Liver (tissue), 3 donors: Measurements from ENCODE around the gene RNU1-4.
"Not testable (repeated sequence)": the region's sequence is repeated elsewhere in the genome, so short reads cannot be mapped to it uniquely, and the experiment has no call there.

Source experiments
- EGR1 ChIP-seq, 2 donors: IDR thresholded peaks; 2 replicates each; pipeline ENCODE4 v1.6.1; 2016 to 2018; ENCODE audit warnings: antibody characterized with exemption in 2 of 2, low read depth in 2 of 2
- JUND ChIP-seq, 2 donors: IDR thresholded peaks; 2 replicates each; pipeline ENCODE4 v1.6.1; 2016; ENCODE audit warnings: antibody characterized with exemption in 2 of 2
- SP1 ChIP-seq: IDR thresholded peaks from 2 replicates; pipeline ENCODE4 v1.6.1; 2018; ENCODE audit warnings: antibody characterized with exemption, mild to moderate bottlenecking
- YY1 ChIP-seq: IDR thresholded peaks from 2 replicates; pipeline ENCODE4 v1.6.1; 2016; ENCODE audit warnings: antibody characterized with exemption, mild to moderate bottlenecking
- TF ChIP-seq, protein P1 (sequence below): fragments of 150-350 bp; IDR thresholded peaks from 2 replicates; pipeline ENCODE4 v1.5.1; 2017; ENCODE audit warnings: improper control_type of control experiment, low read depth, low read length; ENCODE audit not compliant: missing input control
- TF ChIP-seq, protein P2 (sequence below): IDR thresholded peaks from 2 replicates; pipeline ENCODE4 v1.6.1; 2016; ENCODE audit warnings: antibody characterized with exemption
- TF ChIP-seq, protein P3 (sequence below): IDR thresholded peaks from 2 replicates; pipeline ENCODE4 v1.6.1; 2016; ENCODE audit warnings: antibody characterized with exemption
- TF ChIP-seq, protein P4 (sequence below): IDR thresholded peaks from 2 replicates; pipeline ENCODE4 v1.6.1; 2016; ENCODE audit warnings: antibody characterized with exemption
- donor health status: healthy.
- donor health status: healthy.

DNA sequence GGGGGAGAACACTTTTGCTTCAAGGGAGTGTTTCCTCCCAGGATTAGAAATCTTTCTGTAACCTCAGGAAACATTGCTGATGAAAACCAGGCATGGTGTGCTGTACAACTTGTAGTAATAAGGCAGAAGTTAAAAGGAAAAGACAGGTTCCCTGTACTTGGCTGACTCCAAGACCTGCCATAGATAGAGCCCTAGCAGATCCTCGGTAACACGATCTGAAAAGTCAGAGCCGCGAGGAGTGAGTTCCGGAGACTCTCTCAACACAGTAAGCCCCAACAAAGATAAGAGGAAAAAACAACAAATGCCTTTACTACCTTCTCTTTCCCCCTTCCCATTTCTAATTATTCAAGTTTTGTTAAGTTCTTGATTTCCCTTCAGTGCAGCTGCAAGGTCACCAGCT, 7.3 kb downstream of the RNU1-4 start:
- TF ChIP-seq, protein P1, sequence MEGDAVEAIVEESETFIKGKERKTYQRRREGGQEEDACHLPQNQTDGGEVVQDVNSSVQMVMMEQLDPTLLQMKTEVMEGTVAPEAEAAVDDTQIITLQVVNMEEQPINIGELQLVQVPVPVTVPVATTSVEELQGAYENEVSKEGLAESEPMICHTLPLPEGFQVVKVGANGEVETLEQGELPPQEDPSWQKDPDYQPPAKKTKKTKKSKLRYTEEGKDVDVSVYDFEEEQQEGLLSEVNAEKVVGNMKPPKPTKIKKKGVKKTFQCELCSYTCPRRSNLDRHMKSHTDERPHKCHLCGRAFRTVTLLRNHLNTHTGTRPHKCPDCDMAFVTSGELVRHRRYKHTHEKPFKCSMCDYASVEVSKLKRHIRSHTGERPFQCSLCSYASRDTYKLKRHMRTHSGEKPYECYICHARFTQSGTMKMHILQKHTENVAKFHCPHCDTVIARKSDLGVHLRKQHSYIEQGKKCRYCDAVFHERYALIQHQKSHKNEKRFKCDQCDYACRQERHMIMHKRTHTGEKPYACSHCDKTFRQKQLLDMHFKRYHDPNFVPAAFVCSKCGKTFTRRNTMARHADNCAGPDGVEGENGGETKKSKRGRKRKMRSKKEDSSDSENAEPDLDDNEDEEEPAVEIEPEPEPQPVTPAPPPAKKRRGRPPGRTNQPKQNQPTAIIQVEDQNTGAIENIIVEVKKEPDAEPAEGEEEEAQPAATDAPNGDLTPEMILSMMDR = not testable (repeated sequence)
- not testable (repeated sequence) for TF ChIP-seq JUND (IDR thresholded peaks at IDR 0.05); EGR1 (IDR thresholded peaks at IDR 0.05; ENCODE audit: low read depth in 2 of 2); SP1; YY1
- TF ChIP-seq, protein P2, sequence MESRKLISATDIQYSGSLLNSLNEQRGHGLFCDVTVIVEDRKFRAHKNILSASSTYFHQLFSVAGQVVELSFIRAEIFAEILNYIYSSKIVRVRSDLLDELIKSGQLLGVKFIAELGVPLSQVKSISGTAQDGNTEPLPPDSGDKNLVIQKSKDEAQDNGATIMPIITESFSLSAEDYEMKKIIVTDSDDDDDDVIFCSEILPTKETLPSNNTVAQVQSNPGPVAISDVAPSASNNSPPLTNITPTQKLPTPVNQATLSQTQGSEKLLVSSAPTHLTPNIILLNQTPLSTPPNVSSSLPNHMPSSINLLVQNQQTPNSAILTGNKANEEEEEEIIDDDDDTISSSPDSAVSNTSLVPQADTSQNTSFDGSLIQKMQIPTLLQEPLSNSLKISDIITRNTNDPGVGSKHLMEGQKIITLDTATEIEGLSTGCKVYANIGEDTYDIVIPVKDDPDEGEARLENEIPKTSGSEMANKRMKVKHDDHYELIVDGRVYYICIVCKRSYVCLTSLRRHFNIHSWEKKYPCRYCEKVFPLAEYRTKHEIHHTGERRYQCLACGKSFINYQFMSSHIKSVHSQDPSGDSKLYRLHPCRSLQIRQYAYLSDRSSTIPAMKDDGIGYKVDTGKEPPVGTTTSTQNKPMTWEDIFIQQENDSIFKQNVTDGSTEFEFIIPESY = not testable (repeated sequence)
- TF ChIP-seq, protein P3, sequence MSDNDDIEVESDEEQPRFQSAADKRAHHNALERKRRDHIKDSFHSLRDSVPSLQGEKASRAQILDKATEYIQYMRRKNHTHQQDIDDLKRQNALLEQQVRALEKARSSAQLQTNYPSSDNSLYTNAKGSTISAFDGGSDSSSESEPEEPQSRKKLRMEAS = not testable (repeated sequence)
- TF ChIP-seq, protein P4, sequence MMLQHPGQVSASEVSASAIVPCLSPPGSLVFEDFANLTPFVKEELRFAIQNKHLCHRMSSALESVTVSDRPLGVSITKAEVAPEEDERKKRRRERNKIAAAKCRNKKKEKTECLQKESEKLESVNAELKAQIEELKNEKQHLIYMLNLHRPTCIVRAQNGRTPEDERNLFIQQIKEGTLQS = not testable (repeated sequence)
